Measurements from ENCODE around the gene TMEM120B. TPM values are rescaled to one million over a fixed set of nuclear protein-coding genes. Genes with fewer than 3 reads are reported as not detected.

TMEM120B gene
- total and polyA plus RNA-seq, 2 of the 13 experiments (the other 11 are each of a cell fraction or from before 2014, with no cell fraction given): 7.1 to 12.9 TPM

DNA sequence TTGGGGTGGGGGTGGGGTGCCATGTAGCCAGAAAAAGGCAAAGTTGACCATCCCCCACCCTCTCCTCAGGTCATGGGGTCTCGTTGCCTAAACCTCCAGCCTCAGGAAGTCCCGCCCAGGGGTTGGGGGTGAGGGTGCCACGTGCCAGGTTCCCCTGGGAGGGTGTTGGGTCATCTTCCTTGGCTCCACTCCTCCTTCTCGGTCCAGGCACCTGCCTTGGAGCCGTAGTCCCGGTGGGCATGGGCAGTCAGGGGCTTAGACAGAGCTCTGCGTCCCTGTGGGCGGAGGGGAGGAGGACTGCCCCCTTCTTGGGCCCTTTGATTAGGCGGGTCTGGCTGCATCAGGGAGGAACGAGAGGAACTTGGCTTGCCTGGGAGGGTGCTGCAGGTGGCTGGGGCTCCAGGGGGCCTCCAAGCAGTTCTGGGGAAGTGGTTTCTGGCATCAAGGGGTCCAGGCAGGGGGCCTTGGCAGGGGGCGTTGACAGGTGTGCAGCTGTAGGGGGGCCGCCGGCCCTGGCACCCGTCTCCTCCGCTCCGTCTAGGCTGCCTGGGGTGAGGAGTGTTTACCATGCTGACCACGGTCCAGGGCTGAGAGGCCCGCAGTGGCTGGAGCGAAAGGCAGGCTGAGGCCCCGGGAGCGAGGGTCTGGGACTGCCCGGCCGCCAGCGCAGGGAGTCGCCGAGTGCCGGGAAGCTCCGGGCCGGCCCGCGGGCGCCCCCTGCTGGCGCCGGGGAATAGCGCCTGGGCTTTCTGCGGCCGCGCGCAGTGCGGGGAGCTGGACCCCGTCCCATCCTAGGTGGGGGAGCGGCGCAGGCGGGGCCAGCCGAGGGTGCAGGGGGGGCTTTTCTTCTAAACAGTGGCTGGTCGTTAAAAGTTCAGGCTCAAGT, 99.1 kb downstream of the TMEM120B start (continued):
- TF ChIP-seq JUND (CRISPR knock-in tag; IDR thresholded peaks at IDR 0.05) (no peak), CSRNP1 (CRISPR knock-in tag; IDR thresholded peaks at IDR 0.05) (no peak), NR2F1 (CRISPR knock-in tag; IDR thresholded peaks at IDR 0.05) (no peak), MAF1 (CRISPR knock-in tag; IDR thresholded peaks at IDR 0.05; ENCODE audit: borderline replicate concordance) (no peak), CHD2 (IDR thresholded peaks at IDR 0.05; ENCODE audit: low read depth, low read length) (no peak), ZNF331 (CRISPR knock-in tag; IDR thresholded peaks at IDR 0.05) (no peak), ZFP41 (CRISPR knock-in tag; IDR thresholded peaks at IDR 0.05; ENCODE audit: borderline replicate concordance) (no peak), CREM (IDR thresholded peaks at IDR 0.05) (no peak), CREM (CRISPR knock-in tag; IDR thresholded peaks at IDR 0.05) (no peak), ZFAT (CRISPR knock-in tag; conservative IDR thresholded peaks at IDR 0.05) (no peak), GTF3A (CRISPR knock-in tag; conservative IDR thresholded peaks at IDR 0.05) (no peak), NFE2 (CRISPR knock-in tag; IDR thresholded peaks at IDR 0.05) (no peak), SP5 (CRISPR knock-in tag; IDR thresholded peaks at IDR 0.05; ENCODE audit: borderline replicate concordance, low read depth) (no peak), PITX1 (CRISPR knock-in tag; IDR thresholded peaks at IDR 0.05) (no peak), SOX5 (CRISPR knock-in tag; IDR thresholded peaks at IDR 0.05; ENCODE audit: borderline replicate concordance) (no peak), ZNF850 (CRISPR knock-in tag; conservative IDR thresholded peaks at IDR 0.05) (no peak), CAMTA2 (CRISPR knock-in tag; IDR thresholded peaks at IDR 0.05; ENCODE audit: borderline replicate concordance) (no peak), HDAC6 (IDR thresholded peaks at IDR 0.05; ENCODE audit: low read depth, low read length) (no peak), PAF1 (CRISPR knock-in tag; IDR thresholded peaks at IDR 0.05) (no peak), ZNF816 (CRISPR knock-in tag; IDR thresholded peaks at IDR 0.05; ENCODE audit: borderline replicate concordance) (no peak), TOPORS (CRISPR knock-in tag; IDR thresholded peaks at IDR 0.05) (no peak), ZNF567 (CRISPR knock-in tag; IDR thresholded peaks at IDR 0.05; ENCODE audit: borderline replicate concordance) (no peak), BRD4 (CRISPR knock-in tag; IDR thresholded peaks at IDR 0.05) (no peak)
- TF ChIP-seq, protein P1, sequence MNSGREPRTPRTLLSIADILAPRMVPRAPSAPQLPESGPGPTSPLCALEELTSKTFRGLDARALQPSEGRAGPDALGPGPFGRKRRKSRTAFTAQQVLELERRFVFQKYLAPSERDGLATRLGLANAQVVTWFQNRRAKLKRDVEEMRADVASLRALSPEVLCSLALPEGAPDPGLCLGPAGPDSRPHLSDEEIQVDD (CRISPR knock-in tag; IDR thresholded peaks at IDR 0.05; ENCODE audit: borderline replicate concordance): 0 out of 2 replicates have a peak, but pooled peaks have one; percentile 42
- TF ChIP-seq, protein P2, sequence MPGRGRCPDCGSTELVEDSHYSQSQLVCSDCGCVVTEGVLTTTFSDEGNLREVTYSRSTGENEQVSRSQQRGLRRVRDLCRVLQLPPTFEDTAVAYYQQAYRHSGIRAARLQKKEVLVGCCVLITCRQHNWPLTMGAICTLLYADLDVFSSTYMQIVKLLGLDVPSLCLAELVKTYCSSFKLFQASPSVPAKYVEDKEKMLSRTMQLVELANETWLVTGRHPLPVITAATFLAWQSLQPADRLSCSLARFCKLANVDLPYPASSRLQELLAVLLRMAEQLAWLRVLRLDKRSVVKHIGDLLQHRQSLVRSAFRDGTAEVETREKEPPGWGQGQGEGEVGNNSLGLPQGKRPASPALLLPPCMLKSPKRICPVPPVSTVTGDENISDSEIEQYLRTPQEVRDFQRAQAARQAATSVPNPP (CRISPR knock-in tag; IDR thresholded peaks at IDR 0.05): no peak
